Neural cell (in vitro differentiated cells): Measurements from ENCODE around the gene SKIC8. TPM values are rescaled to one million over a fixed set of nuclear protein-coding genes. Genes with fewer than 3 reads are reported as not detected.

Source experiments
- H2AFZ ChIP-seq: fragments of 200-600, 300-800 bp; sonication (generic), shearing (Covaris generic); 2 replicates; pipeline ENCODE4 v1.6.0; 2014; ENCODE audit warnings: low read depth, mild to moderate bottlenecking, antibody characterized with exemption, low read length, moderate library complexity
- H3F3A ChIP-seq: fragments of 200-600 bp; shearing (Covaris generic); 2 replicates; pipeline ENCODE4 v1.6.1; 2016; ENCODE audit warnings: mild to moderate bottlenecking, moderate library complexity, mixed read lengths, antibody characterized with exemption, low read length; ENCODE audit not compliant: insufficient read depth, poor library complexity, severe bottlenecking
- H3K27ac ChIP-seq: fragments of 200-600, 300-800 bp; sonication (generic), shearing (Covaris generic); 2 replicates; pipeline ENCODE4 v1.5.1; 2014; ENCODE audit warnings: mild to moderate bottlenecking, low read length, moderate library complexity
- H3K27me3 ChIP-seq: fragments of 300-800, 200-600 bp; sonication (generic), shearing (Covaris generic); 2 replicates; pipeline ENCODE4 v1.6.0; 2014; ENCODE audit warnings: mild to moderate bottlenecking, low read depth, low read length, moderate library complexity; ENCODE audit not compliant: insufficient read depth
- H3K36me3 ChIP-seq: fragments of 300-800, 200-600 bp; sonication (generic), shearing (Covaris generic); 2 replicates; pipeline ENCODE4 v1.5.1; 2014; ENCODE audit warnings: mild to moderate bottlenecking, antibody characterized with exemption, low read length, moderate library complexity; ENCODE audit not compliant: insufficient read depth
- H3K4me2 ChIP-seq: fragments of 300-800, 200-600 bp; sonication (generic), shearing (Covaris generic); 2 replicates; pipeline ENCODE4 v1.6.0; 2014; ENCODE audit warnings: mild to moderate bottlenecking, low read length
- H3K4me3 ChIP-seq: fragments of 300-800, 200-600 bp; sonication (generic), shearing (Covaris generic); 2 replicates; pipeline ENCODE4 v1.5.1; 2014; ENCODE audit warnings: mild to moderate bottlenecking, low read length, moderate library complexity
- H3K79me2 ChIP-seq: fragments of 200-600 bp; shearing (Covaris generic); replicated peaks from 2 replicates; pipeline ENCODE4 v1.6.0; 2014; ENCODE audit warnings: mild to moderate bottlenecking, low read length, moderate library complexity; ENCODE audit not compliant: insufficient read depth
- H3K9ac ChIP-seq: fragments of 300-800, 200-600 bp; sonication (generic), shearing (Covaris generic); 2 replicates; pipeline ENCODE4 v1.6.1; 2016; ENCODE audit warnings: mild to moderate bottlenecking, low read length, mixed read lengths
- H3K9me2 ChIP-seq: fragments of 200-600 bp; shearing (Covaris generic); 2 replicates; pipeline ENCODE4 v1.6.1; 2016; ENCODE audit warnings: mild to moderate bottlenecking, low read length, mixed read lengths; ENCODE audit not compliant: insufficient read depth
- H3K9me3 ChIP-seq: fragments of 200-600, 300-800 bp; sonication (generic), shearing (Covaris generic); 2 replicates; pipeline ENCODE4 v1.6.1; 2016; ENCODE audit warnings: mild to moderate bottlenecking, mixed run types, low read length, moderate library complexity, mixed read lengths
- H4K20me1 ChIP-seq: fragments of 200-600 bp; shearing (Covaris generic); 2 replicates; pipeline ENCODE4 v1.6.1; 2016; ENCODE audit warnings: mild to moderate bottlenecking, mixed run types; ENCODE audit not compliant: insufficient read depth
- EP300 ChIP-seq: fragments of 450-650 bp; conservative IDR thresholded peaks from 2 replicates; pipeline ENCODE4 v1.6.1; 2014; ENCODE audit warnings: antibody characterized with exemption, mild to moderate bottlenecking, moderate library complexity; ENCODE audit not compliant: poor library complexity, severe bottlenecking
- EZH2 ChIP-seq: fragments of 200-600, 300-800 bp; shearing (Covaris generic), sonication (generic); IDR thresholded peaks from 2 replicates; pipeline ENCODE4 v1.6.1; 2014; ENCODE audit warnings: antibody characterized with exemption, low read length, borderline replicate concordance, mild to moderate bottlenecking; ENCODE audit not compliant: insufficient read depth, poor library complexity, severe bottlenecking
- MXI1 ChIP-seq: fragments of 450-650 bp; conservative IDR thresholded peaks from 2 replicates; pipeline ENCODE4 v1.6.1; 2014; ENCODE audit warnings: antibody characterized with exemption, mild to moderate bottlenecking; ENCODE audit not compliant: poor library complexity, severe bottlenecking
- POLR2AphosphoS5 ChIP-seq: IDR thresholded peaks from 2 replicates; pipeline ENCODE4 v1.6.1; 2012
- RAD21 ChIP-seq: fragments of 450-650 bp; conservative IDR thresholded peaks from 2 replicates; pipeline ENCODE4 v1.6.1; 2014; ENCODE audit warnings: antibody characterized with exemption, mild to moderate bottlenecking, moderate library complexity
- SMC3 ChIP-seq: fragments of 450-650 bp; conservative IDR thresholded peaks from 2 replicates; pipeline ENCODE4 v1.6.1; 2014; ENCODE audit warnings: antibody characterized with exemption, mild to moderate bottlenecking, moderate library complexity; ENCODE audit not compliant: poor library complexity
- TAF1 ChIP-seq: IDR thresholded peaks from 2 replicates; pipeline ENCODE4 v1.6.1; 2012; ENCODE audit warnings: low read depth
- polyA plus RNA-seq: library from polyadenylated mRNA; depleted of rRNA; stranded (reverse); fragments of >200 nt; gene quantifications from 2 replicates; pipeline ENCODE4 v1.2.3, GENCODE V29; 2014
- TF ChIP-seq, protein P1 (sequence below): fragments of 450-650 bp; IDR thresholded peaks from 2 replicates; pipeline ENCODE4 v1.5.1; 2014; ENCODE audit warnings: antibody characterized with exemption, mild to moderate bottlenecking, moderate library complexity; ENCODE audit not compliant: poor library complexity, severe bottlenecking
- TF ChIP-seq, protein P2 (sequence below): IDR thresholded peaks from 2 replicates; pipeline ENCODE4 v1.6.1; 2012; ENCODE audit warnings: borderline replicate concordance

The SKIC8 gene
- polyA plus RNA-seq, 1 donor from 2014 or later: 170 TPM

- Histone ChIP-seq H3K9ac (no peak overlapping the region), H3K27ac (no peak overlapping the region), H4K20me1 (no peaks in the 10 kb centered on the region), H2AFZ (no peak overlapping the region), H3K9me3 (no peaks in the 10 kb centered on the region), H3F3A (no peaks in the 10 kb centered on the region), H3K27me3 (peaks cover 18% of the 10 kb centered on the region), H3K9me2 (no peaks in the 10 kb centered on the region), H3K4me3 (no peak overlapping the region), H3K36me3 (no peaks in the 10 kb centered on the region), H3K4me2 (no peak overlapping the region), H3K79me2 (no peaks in the 10 kb centered on the region)
- TF ChIP-seq EP300 (no peak), SMC3 (no peak), MXI1 (no peak), POLR2AphosphoS5 (no peak), TAF1 (no peak), EZH2 (no peak)
Measured at GRCh38 chr15:78263907-78264303, 35.5 kb downstream of the SKIC8 start.

- Histone ChIP-seq H3K27ac (no peak overlapping the region), H3K4me2 (no peak overlapping the region)
Measured at GRCh38 chr15:78263351-78263781, 36.0 kb downstream of the SKIC8 start.

More at GRCh38 chr15:78263351-78263781, 36.0 kb downstream of the SKIC8 start:
- Histone ChIP-seq H3K9me2 (no peaks in the 10 kb centered on the region), H3K9me3 (no peaks in the 10 kb centered on the region), H3K4me3 (no peak overlapping the region), H3F3A (no peaks in the 10 kb centered on the region), H3K36me3 (no peaks in the 10 kb centered on the region), H4K20me1 (no peaks in the 10 kb centered on the region), H3K27me3 (peaks cover 18% of the 10 kb centered on the region), H2AFZ (no peak overlapping the region), H3K9ac (no peak overlapping the region), H3K79me2 (no peaks in the 10 kb centered on the region)
- TF ChIP-seq POLR2AphosphoS5 (no peak), EZH2 (no peak), SMC3 (no peak), MXI1 (no peak), TAF1 (no peak), EP300 (no peak), RAD21 (no peak)
- TF ChIP-seq, protein P1, sequence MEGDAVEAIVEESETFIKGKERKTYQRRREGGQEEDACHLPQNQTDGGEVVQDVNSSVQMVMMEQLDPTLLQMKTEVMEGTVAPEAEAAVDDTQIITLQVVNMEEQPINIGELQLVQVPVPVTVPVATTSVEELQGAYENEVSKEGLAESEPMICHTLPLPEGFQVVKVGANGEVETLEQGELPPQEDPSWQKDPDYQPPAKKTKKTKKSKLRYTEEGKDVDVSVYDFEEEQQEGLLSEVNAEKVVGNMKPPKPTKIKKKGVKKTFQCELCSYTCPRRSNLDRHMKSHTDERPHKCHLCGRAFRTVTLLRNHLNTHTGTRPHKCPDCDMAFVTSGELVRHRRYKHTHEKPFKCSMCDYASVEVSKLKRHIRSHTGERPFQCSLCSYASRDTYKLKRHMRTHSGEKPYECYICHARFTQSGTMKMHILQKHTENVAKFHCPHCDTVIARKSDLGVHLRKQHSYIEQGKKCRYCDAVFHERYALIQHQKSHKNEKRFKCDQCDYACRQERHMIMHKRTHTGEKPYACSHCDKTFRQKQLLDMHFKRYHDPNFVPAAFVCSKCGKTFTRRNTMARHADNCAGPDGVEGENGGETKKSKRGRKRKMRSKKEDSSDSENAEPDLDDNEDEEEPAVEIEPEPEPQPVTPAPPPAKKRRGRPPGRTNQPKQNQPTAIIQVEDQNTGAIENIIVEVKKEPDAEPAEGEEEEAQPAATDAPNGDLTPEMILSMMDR: no peak
- TF ChIP-seq, protein P2, sequence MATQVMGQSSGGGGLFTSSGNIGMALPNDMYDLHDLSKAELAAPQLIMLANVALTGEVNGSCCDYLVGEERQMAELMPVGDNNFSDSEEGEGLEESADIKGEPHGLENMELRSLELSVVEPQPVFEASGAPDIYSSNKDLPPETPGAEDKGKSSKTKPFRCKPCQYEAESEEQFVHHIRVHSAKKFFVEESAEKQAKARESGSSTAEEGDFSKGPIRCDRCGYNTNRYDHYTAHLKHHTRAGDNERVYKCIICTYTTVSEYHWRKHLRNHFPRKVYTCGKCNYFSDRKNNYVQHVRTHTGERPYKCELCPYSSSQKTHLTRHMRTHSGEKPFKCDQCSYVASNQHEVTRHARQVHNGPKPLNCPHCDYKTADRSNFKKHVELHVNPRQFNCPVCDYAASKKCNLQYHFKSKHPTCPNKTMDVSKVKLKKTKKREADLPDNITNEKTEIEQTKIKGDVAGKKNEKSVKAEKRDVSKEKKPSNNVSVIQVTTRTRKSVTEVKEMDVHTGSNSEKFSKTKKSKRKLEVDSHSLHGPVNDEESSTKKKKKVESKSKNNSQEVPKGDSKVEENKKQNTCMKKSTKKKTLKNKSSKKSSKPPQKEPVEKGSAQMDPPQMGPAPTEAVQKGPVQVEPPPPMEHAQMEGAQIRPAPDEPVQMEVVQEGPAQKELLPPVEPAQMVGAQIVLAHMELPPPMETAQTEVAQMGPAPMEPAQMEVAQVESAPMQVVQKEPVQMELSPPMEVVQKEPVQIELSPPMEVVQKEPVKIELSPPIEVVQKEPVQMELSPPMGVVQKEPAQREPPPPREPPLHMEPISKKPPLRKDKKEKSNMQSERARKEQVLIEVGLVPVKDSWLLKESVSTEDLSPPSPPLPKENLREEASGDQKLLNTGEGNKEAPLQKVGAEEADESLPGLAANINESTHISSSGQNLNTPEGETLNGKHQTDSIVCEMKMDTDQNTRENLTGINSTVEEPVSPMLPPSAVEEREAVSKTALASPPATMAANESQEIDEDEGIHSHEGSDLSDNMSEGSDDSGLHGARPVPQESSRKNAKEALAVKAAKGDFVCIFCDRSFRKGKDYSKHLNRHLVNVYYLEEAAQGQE: no peak
